Peyer's patch (tissue), 4 donors: ENCODE results near the gene GLRA3. TPM values are rescaled to one million over a fixed set of nuclear protein-coding genes. Genes with fewer than 3 reads are reported as not detected.

ENCODE experiments used
- DNase-seq, 3 donors: peaks; one replicate each; pipeline ENCODE4 v3.0.0-alpha.2; 2017 to 2019
- H3K27ac ChIP-seq, 4 donors: fragments of 200-600 bp; sonication (generic); one replicate each; pipeline ENCODE4 v1.5.1; 2016 to 2019
- H3K27me3 ChIP-seq, 2 donors: fragments of 200-600 bp; sonication (generic); one replicate each; pipeline ENCODE4 v1.5.1; 2019
- H3K36me3 ChIP-seq, 3 donors: fragments of 200-600 bp; sonication (generic); one replicate each; pipeline ENCODE4 v1.5.1; 2016 to 2019
- H3K4me1 ChIP-seq, 4 donors: fragments of 200-600 bp; sonication (generic); one replicate each; pipeline ENCODE4 v1.5.1; 2016 to 2019
- H3K4me3 ChIP-seq, 4 donors: fragments of 200-600 bp; sonication (generic); 1 replicate in 3 of 4; 2 replicates in 1 of 4; pipeline ENCODE4 v1.5.1; 2016 to 2019; ENCODE audit warnings: mild to moderate bottlenecking in 1 of 4
- H3K9me3 ChIP-seq, 4 donors: fragments of 200-600 bp; sonication (generic); one replicate each; pipeline ENCODE4 v1.5.1; 2016 to 2019; ENCODE audit warnings: mild to moderate bottlenecking in 1 of 4
- POLR2A ChIP-seq, 2 donors: fragments of 450-650 bp; IDR thresholded peaks; one replicate each; pipeline ENCODE4 v1.5.1; 2017; ENCODE audit warnings: antibody characterized with exemption in 2 of 2, mild to moderate bottlenecking in 2 of 2, moderate library complexity in 2 of 2
- total RNA-seq, 4 donors: library from RNA; depleted of rRNA; stranded (reverse); fragments of >200 nt; gene quantifications; one replicate each; pipeline ENCODE4 v1.1.0, GENCODE V29; 2016
- TF ChIP-seq, protein P1 (sequence below), 6 experiments: fragments of 450-650 bp in 4 of 6; fragments of 200-600 bp in 2 of 6; sonication (generic) in 1 of 6; IDR thresholded peaks; one replicate each; pipeline ENCODE4 v1.5.1; 2017 to 2019; ENCODE audit warnings: antibody characterized with exemption in 6 of 6, mild to moderate bottlenecking in 3 of 6, moderate library complexity in 1 of 6

The GLRA3 gene
- total RNA-seq, 4 donors from 2014 or later: 1.7 TPM; not detected in 3

- Histone ChIP-seq H3K27me3 (no peaks in the 10 kb centered on the region), H3K4me1 (no peaks in the 10 kb centered on the region), H3K36me3 (no peaks in the 10 kb centered on the region), H3K9me3 (no peaks in the 10 kb centered on the region), H3K4me3 (no peak overlapping the region), H3K27ac (no peak overlapping the region)
- no peak for TF ChIP-seq POLR2A (IDR thresholded peaks at IDR 0.05)
- TF ChIP-seq, protein P1, sequence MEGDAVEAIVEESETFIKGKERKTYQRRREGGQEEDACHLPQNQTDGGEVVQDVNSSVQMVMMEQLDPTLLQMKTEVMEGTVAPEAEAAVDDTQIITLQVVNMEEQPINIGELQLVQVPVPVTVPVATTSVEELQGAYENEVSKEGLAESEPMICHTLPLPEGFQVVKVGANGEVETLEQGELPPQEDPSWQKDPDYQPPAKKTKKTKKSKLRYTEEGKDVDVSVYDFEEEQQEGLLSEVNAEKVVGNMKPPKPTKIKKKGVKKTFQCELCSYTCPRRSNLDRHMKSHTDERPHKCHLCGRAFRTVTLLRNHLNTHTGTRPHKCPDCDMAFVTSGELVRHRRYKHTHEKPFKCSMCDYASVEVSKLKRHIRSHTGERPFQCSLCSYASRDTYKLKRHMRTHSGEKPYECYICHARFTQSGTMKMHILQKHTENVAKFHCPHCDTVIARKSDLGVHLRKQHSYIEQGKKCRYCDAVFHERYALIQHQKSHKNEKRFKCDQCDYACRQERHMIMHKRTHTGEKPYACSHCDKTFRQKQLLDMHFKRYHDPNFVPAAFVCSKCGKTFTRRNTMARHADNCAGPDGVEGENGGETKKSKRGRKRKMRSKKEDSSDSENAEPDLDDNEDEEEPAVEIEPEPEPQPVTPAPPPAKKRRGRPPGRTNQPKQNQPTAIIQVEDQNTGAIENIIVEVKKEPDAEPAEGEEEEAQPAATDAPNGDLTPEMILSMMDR (IDR thresholded peaks at IDR 0.05): no peak
- DNase-seq: no peak
Observed at GRCh38 chr4:174607792-174608191, 221.3 kb downstream of the GLRA3 start.

GRCh38 chr4:174604198-174604597, 224.8 kb downstream of the GLRA3 start:
- TF ChIP-seq, protein P1 (IDR thresholded peaks at IDR 0.05): no peak
- no peak for TF ChIP-seq POLR2A (IDR thresholded peaks at IDR 0.05)
- H3K27ac ChIP-seq: no peak overlapping the region
- H3K9me3 ChIP-seq: no peaks in the 10 kb centered on the region
- no peaks in the 10 kb centered on the region for H3K36me3 ChIP-seq
- no peak for DNase-seq
- no peaks in the 10 kb centered on the region for H3K4me1 ChIP-seq
- no peak overlapping the region for H3K4me3 ChIP-seq
- no peaks in the 10 kb centered on the region for H3K27me3 ChIP-seq

DNA sequence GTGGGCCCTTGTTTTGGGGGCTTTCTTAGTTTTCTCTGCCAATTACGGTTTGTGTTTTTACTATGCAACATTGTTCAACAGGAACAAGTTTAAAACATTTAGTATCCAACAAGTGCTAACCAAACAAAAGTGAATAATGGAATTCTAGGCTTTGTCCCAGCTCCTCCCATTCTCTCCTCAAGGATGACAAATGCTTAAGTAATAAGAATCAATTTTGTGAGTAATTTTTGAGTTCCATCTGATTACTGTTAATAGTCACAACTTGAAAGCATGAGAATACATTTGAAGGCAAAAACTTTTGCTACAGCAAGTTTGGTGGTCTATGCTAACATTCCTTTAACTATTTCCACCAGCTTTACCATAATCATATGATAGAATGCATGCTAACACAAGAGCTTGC, 228.7 kb downstream of the GLRA3 start:
- no peak for DNase-seq
- Histone ChIP-seq H3K4me1 (no peaks in the 10 kb centered on the region), H3K9me3 (no peaks in the 10 kb centered on the region), H3K27ac (no peak overlapping the region), H3K36me3 (no peaks in the 10 kb centered on the region), H3K27me3 (no peaks in the 10 kb centered on the region), H3K4me3 (no peak overlapping the region)
- TF ChIP-seq POLR2A (IDR thresholded peaks at IDR 0.05): no peak
- TF ChIP-seq, protein P1 (IDR thresholded peaks at IDR 0.05): no peak

DNA sequence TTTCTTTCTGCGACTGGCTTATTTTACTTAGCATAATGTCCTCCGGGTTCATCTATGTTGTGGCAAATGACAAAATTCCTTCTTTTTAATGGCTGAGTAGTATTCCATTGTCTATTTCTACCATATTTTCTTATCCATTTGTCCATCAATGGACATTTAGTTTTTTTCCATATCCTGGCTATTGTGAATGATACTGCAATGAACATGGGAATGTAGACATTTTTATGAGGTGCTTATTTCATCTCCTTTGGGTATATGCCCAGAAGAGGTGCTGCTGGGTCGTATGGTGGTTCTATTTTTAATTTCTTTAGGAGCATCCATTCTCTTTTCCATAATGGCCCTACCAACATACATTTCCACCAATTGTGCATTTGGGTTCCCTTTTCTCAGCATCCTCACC, 230.2 kb downstream of the GLRA3 start:
- TF ChIP-seq, protein P1 (IDR thresholded peaks at IDR 0.05): no peak
- no peak for TF ChIP-seq POLR2A (IDR thresholded peaks at IDR 0.05)
- Histone ChIP-seq H3K4me3 (no peak overlapping the region), H3K9me3 (no peaks in the 10 kb centered on the region), H3K27ac (no peak overlapping the region), H3K4me1 (no peaks in the 10 kb centered on the region), H3K36me3 (no peaks in the 10 kb centered on the region), H3K27me3 (no peaks in the 10 kb centered on the region)
- no peak for DNase-seq

DNA sequence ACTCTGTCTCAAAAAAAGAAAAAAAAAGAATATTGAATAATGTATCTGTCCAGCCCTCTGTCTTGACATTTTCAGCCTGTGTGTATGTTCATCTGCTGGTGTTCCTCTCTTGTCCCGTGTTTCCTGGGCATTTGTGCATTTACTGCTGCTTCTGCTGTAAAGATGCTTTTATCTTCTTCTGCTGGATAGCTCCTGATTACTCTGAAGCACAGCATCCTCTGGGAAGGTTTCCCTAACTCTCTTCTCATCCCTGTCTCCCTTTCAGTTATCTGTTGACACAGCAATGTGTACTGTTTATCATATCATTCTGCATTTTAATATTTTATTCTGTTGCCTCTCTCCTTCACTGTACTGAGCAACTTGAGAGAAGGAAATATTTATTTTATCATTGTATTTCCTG, 232.5 kb downstream of the GLRA3 start:
- Histone ChIP-seq H3K27ac (no peak overlapping the region), H3K4me3 (no peak overlapping the region), H3K36me3 (no peaks in the 10 kb centered on the region), H3K4me1 (no peaks in the 10 kb centered on the region), H3K9me3 (no peaks in the 10 kb centered on the region), H3K27me3 (no peaks in the 10 kb centered on the region)
- no peak for DNase-seq
- TF ChIP-seq, protein P1 (IDR thresholded peaks at IDR 0.05): no peak
- no peak for TF ChIP-seq POLR2A (IDR thresholded peaks at IDR 0.05)
